Neuronal stem cell (in vitro differentiated cells): ENCODE data around the gene PCDHA9.
"Not testable (repeated sequence)": the region's sequence is repeated elsewhere in the genome, so short reads cannot be mapped to it uniquely, and the experiment has no call there.

ENCODE experiments used
- DNase-seq: peaks from one replicate; pipeline ENCODE4 v3.0.0-alpha.2; 2013; ENCODE audit warnings: low spot score
- H2AFZ ChIP-seq: one replicate; pipeline ENCODE4 v1.6.1; 2013; ENCODE audit warnings: mild to moderate bottlenecking, low read length, inconsistent platforms
- H2AK5ac ChIP-seq: 2 replicates; pipeline ENCODE4 v1.6.1; 2013; ENCODE audit warnings: low read depth, mild to moderate bottlenecking, inconsistent platforms, low read length, moderate library complexity, mixed read lengths
- H2BK120ac ChIP-seq: 2 replicates; pipeline ENCODE4 v1.6.1; 2013; ENCODE audit warnings: low read depth, mild to moderate bottlenecking, inconsistent platforms, low read length, moderate library complexity, mixed read lengths
- H2BK12ac ChIP-seq: one replicate; pipeline ENCODE4 v1.6.1; 2013; ENCODE audit warnings: low read length, inconsistent platforms
- H2BK15ac ChIP-seq: 2 replicates; pipeline ENCODE4 v1.6.1; 2013; ENCODE audit warnings: mild to moderate bottlenecking, low read length, inconsistent platforms, mixed read lengths
- H2BK5ac ChIP-seq: one replicate; pipeline ENCODE4 v1.6.1; 2013; ENCODE audit warnings: inconsistent platforms, mild to moderate bottlenecking, low read length, moderate library complexity
- H3K14ac ChIP-seq: one replicate; pipeline ENCODE4 v1.6.1; 2013; ENCODE audit warnings: low read length, inconsistent platforms
- H3K18ac ChIP-seq: 2 replicates; pipeline ENCODE4 v1.6.1; 2013; ENCODE audit warnings: low read length, inconsistent platforms
- H3K23ac ChIP-seq: 2 replicates; pipeline ENCODE4 v1.6.1; 2013; ENCODE audit warnings: low read depth, mild to moderate bottlenecking, mixed read lengths, low read length, inconsistent platforms; ENCODE audit not compliant: poor library complexity
- H3K27ac ChIP-seq: replicated peaks from 3 replicates; pipeline ENCODE4 v1.5.1; 2013; ENCODE audit warnings: low read length, inconsistent platforms
- H3K27me3 ChIP-seq, 3 experiments: 2 replicates each; pipeline ENCODE4 v1.6.1; 2013; ENCODE audit warnings: low read length in 3 of 3, mild to moderate bottlenecking in 2 of 3, inconsistent platforms in 1 of 3, low read depth in 1 of 3, mixed read lengths in 1 of 3, moderate library complexity in 1 of 3; ENCODE audit not compliant: control insufficient read depth in 3 of 3, insufficient read depth in 3 of 3
- H3K36me3 ChIP-seq, 2 donors: replicated peaks in 1 of 2; 2 replicates each; pipeline ENCODE4 v1.6.1; 2013; ENCODE audit warnings: low read length in 2 of 2; ENCODE audit not compliant: control insufficient read depth in 2 of 2, insufficient read depth in 2 of 2
- H3K4ac ChIP-seq: 2 replicates; pipeline ENCODE4 v1.6.1; 2013; ENCODE audit warnings: inconsistent platforms, mild to moderate bottlenecking, low read length, moderate library complexity
- H3K4me1 ChIP-seq, 2 donors: 1 replicate in 1 of 2; 2 replicates in 1 of 2; pipeline ENCODE4 v1.6.1; 2013; ENCODE audit warnings: low read length in 2 of 2, low read depth in 1 of 2; ENCODE audit not compliant: control insufficient read depth in 2 of 2, insufficient read depth in 1 of 2
- H3K4me2 ChIP-seq: one replicate; pipeline ENCODE4 v1.6.1; 2013; ENCODE audit warnings: mild to moderate bottlenecking, low read length, inconsistent platforms; ENCODE audit not compliant: insufficient read depth, poor library complexity, severe bottlenecking
- H3K4me3 ChIP-seq, 2 donors: 2 replicates each; pipeline ENCODE4 v1.5.1; 2013; ENCODE audit warnings: low read length in 2 of 2, mild to moderate bottlenecking in 2 of 2, inconsistent platforms in 1 of 2, moderate library complexity in 1 of 2
- H3K79me1 ChIP-seq: one replicate; pipeline ENCODE4 v1.6.1; 2013; ENCODE audit warnings: low read depth, mild to moderate bottlenecking, inconsistent platforms, low read length, moderate library complexity
- H3K9ac ChIP-seq: one replicate; pipeline ENCODE4 v1.6.1; 2013; ENCODE audit warnings: mild to moderate bottlenecking, low read depth, low read length, inconsistent platforms; ENCODE audit not compliant: poor library complexity
- H3K9me3 ChIP-seq, 2 donors: replicated peaks in 1 of 2; 2 replicates each; pipeline versions ENCODE3 to v1.6.1; 2013; ENCODE audit warnings: low read length in 2 of 2, mild to moderate bottlenecking in 2 of 2, inconsistent platforms in 1 of 2, low read depth in 1 of 2, mixed read lengths in 1 of 2, moderate library complexity in 1 of 2; ENCODE audit not compliant: control insufficient read depth in 2 of 2, insufficient read depth in 1 of 2
- H4K8ac ChIP-seq: one replicate; pipeline ENCODE4 v1.6.1; 2013; ENCODE audit warnings: low read depth, mild to moderate bottlenecking, inconsistent platforms, low read length, moderate library complexity
- H4K91ac ChIP-seq: one replicate; pipeline ENCODE4 v1.6.1; 2013; ENCODE audit warnings: low read length, low read depth, mild to moderate bottlenecking, inconsistent platforms; ENCODE audit not compliant: poor library complexity
- WGBS, 2 donors: extraction: QIAGEN DNeasy Blood & Tissue Kit; methylation state at CpG; one replicate each; pipeline ENCODE4 v1.1.7; 2013; ENCODE audit warnings: missing lambda C conversion rate in 2 of 2, mixed read lengths in 1 of 2; ENCODE audit not compliant: insufficient read length in 2 of 2, insufficient replicate concordance in 1 of 2; ENCODE audit errors: extremely low coverage in 2 of 2; 5-methylcytosine and 5-hydroxymethylcytosine counted together

Gene PCDHA9

GRCh38 chr5:140802781-140803271 is 45.4 kb upstream of the PCDHA9 start:
- Histone ChIP-seq H3K36me3 (peaks cover 5 to 9% of the 10 kb centered on the region in 2 donors), H2AFZ (no peak overlapping the region), H3K9me3 (peaks cover 16 to 47% of the 10 kb centered on the region in 2 donors), H3K23ac (peak overlapping the region; percentile 91), H3K27me3 (no peaks in the 10 kb centered on the region), H3K4me2 (no peak overlapping the region), H3K4me3 (peak overlapping the region in 1 of 2 donors; percentile 35), H4K91ac (no peak overlapping the region), H2BK12ac (peak overlapping the region; percentile 41), H2BK5ac (no peak overlapping the region), H2BK15ac (no peak overlapping the region), H3K79me1 (peaks cover 3% of the 10 kb centered on the region), H3K18ac (no peak overlapping the region), H2AK5ac (no peak overlapping the region), H3K14ac (peak overlapping the region; percentile 89), H4K8ac (peak overlapping the region; percentile 65), H3K4ac (no peak overlapping the region), H2BK120ac (no peak overlapping the region), H3K4me1 (no peaks in the 10 kb centered on the region), H3K9ac (no peak overlapping the region), H3K27ac (no peak overlapping the region)
- DNase-seq, result no peak
- WGBS, 2 donors, result no CpG with 5 or more reads among the region's 53 CpGs

DNA sequence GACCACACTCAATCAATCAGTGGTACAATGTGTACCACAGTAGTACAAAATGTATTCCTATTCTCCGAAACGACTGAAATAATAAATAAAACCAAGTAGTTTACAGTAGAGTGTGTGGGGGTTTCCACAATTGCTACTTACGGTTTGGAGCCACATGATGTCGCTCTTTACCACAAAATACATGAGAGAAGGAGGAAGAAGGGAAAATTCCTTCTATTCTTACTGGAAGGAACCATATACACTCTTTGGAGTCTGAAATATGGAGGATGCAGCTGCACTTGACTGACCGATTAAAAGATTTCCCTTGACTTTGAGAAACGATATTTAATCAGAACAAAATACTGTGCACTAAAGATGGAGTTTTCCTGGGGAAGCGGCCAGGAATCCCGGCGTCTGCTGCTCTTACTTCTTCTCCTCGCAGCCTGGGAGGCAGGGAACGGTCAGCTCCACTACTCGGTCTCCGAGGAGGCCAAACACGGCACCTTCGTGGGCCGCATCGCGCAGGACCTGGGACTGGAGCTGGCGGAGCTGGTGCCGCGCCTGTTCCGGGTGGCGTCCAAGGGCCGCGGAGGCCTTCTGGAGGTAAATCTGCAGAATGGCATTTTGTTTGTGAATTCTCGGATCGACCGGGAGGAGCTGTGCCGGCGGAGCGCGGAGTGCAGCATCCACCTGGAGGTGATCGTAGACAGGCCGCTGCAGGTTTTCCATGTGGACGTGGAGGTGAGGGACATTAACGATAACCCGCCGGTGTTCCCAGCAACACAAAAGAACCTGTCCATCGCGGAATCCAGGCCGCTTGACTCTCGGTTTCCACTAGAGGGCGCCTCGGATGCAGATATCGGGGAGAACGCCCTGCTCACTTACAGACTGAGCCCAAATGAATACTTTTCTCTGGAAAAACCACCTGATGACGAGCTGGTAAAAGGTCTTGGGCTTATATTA is 41.1 kb upstream of the PCDHA9 start, which contains the start of gene PCDHA4:
Gene PCDHA4 (plus strand): TSS at position 235 of the 942 bp plus-strand sequence.
- peaks cover 11% of the 10 kb centered on the region for H3K79me1 ChIP-seq
- H4K91ac ChIP-seq, result no peak within 1 kb of the TSS
- H2BK120ac ChIP-seq, result no peak within 1 kb of the TSS
- H3K23ac ChIP-seq, result no peak within 1 kb of the TSS
- no peaks in the 10 kb centered on the region for H3K4me1 ChIP-seq
- no CpG with 5 or more reads among the region's 47 CpGs for WGBS, 2 donors
- H2BK12ac ChIP-seq, result no peak within 1 kb of the TSS
- H2AK5ac ChIP-seq, result no peak within 1 kb of the TSS
- peak within 1 kb of the TSS; percentile 69 to 91 for H3K4me3 ChIP-seq
- peak within 1 kb of the TSS; percentile 84 for H3K9ac ChIP-seq
- no peak within 1 kb of the TSS for H3K4ac ChIP-seq
- no peaks in the 10 kb centered on the region for H3K27me3 ChIP-seq
- peak within 1 kb of the TSS; percentile 97 for H3K18ac ChIP-seq
- no peak within 1 kb of the TSS for H2BK5ac ChIP-seq
- peaks cover 12% of the 10 kb centered on the region in 2 donors for H3K36me3 ChIP-seq
- H2AFZ ChIP-seq, result peak within 1 kb of the TSS; percentile 93
- DNase-seq, result peak; percentile 63
- peaks cover 22 to 43% of the 10 kb centered on the region in 2 donors for H3K9me3 ChIP-seq
- H3K27ac ChIP-seq, result no peak within 1 kb of the TSS
- no peak within 1 kb of the TSS for H4K8ac ChIP-seq
- no peak within 1 kb of the TSS for H3K14ac ChIP-seq
- H2BK15ac ChIP-seq, result no peak within 1 kb of the TSS
- H3K4me2 ChIP-seq, result peak within 1 kb of the TSS; percentile 45

- not testable (repeated sequence) for H3K27me3 ChIP-seq, DNase-seq, H3K4ac ChIP-seq, H3K4me2 ChIP-seq, H3K79me1 ChIP-seq, H2AK5ac ChIP-seq, H2BK15ac ChIP-seq, H4K91ac ChIP-seq, H3K27ac ChIP-seq, H3K23ac ChIP-seq, H3K4me1 ChIP-seq, H3K14ac ChIP-seq, H2BK120ac ChIP-seq, H3K18ac ChIP-seq, H4K8ac ChIP-seq, H2BK12ac ChIP-seq, H3K9ac ChIP-seq, H3K4me3 ChIP-seq, H2AFZ ChIP-seq, H2BK5ac ChIP-seq
- no CpG with 5 or more reads among the region's 62 CpGs for WGBS, 2 donors
- peaks cover 12 to 37% of the 10 kb centered on the region in 2 donors for H3K9me3 ChIP-seq
- peaks cover 4 to 10% of the 10 kb centered on the region in 2 donors for H3K36me3 ChIP-seq
Observed at GRCh38 chr5:140808241-140808888, 39.8 kb upstream of the PCDHA9 start.

GRCh38 chr5:140808889-140809291 is 39.3 kb upstream of the PCDHA9 start:
- H4K91ac ChIP-seq, result no peak overlapping the region
- DNase-seq, result no peak
- H3K4ac ChIP-seq, result no peak overlapping the region
- H3K23ac ChIP-seq, result peak overlapping the region; percentile 91
- peaks cover 4 to 10% of the 10 kb centered on the region in 2 donors for H3K36me3 ChIP-seq
- no peak overlapping the region for H2AFZ ChIP-seq
- no peak overlapping the region for H2BK15ac ChIP-seq
- no peak overlapping the region for H4K8ac ChIP-seq
- no peak overlapping the region for H3K14ac ChIP-seq
- no peak overlapping the region for H2BK5ac ChIP-seq
- H3K4me3 ChIP-seq, result no peak overlapping the region
- H2BK12ac ChIP-seq, result no peak overlapping the region
- no peak overlapping the region for H3K27ac ChIP-seq
- H3K9me3 ChIP-seq, result peaks cover 12 to 38% of the 10 kb centered on the region in 2 donors
- no peaks in the 10 kb centered on the region for H3K4me1 ChIP-seq
- peaks cover 9% of the 10 kb centered on the region for H3K79me1 ChIP-seq
- no peaks in the 10 kb centered on the region for H3K27me3 ChIP-seq
- H2BK120ac ChIP-seq, result no peak overlapping the region
- H3K4me2 ChIP-seq, result no peak overlapping the region
- H2AK5ac ChIP-seq, result no peak overlapping the region
- peak overlapping the region; percentile 60 for H3K9ac ChIP-seq
- H3K18ac ChIP-seq, result no peak overlapping the region
- WGBS, 2 donors, result no CpG with 5 or more reads among the region's 43 CpGs
